ENCODE measurements around the gene SEMA7A. TPM values are rescaled to one million over a fixed set of nuclear protein-coding genes. Genes with fewer than 3 reads are reported as not detected.

SEMA7A gene
- polyA plus RNA-seq, 4 donors = 0.45 to 4.3 (median 1.6) TPM

DNA sequence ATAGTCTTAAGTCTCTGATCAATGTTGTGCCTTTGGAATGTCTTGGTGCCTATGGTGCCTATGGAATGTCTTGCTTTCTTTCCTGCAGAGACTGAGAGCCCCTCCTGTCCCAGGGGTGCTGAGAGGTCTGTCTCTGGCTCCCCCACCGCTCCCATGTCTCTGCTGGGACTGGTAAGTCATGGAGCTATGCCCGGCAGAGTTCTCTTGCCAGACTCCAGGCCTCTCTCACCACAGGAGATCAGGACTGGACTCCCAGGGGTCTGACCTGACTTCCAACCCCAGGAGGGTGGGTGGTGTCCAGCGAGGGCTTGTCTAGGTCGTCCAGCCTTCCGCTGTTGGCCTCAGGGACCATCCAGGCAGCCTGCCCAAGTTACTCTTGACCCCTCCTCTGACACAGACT lies 52.3 kb downstream of the SEMA7A start:
- no peaks in the 10 kb centered on the region for H3K9me3 ChIP-seq (ENCODE audit: control insufficient read depth in 2 of 2, insufficient read depth in 1 of 2, low read depth in 1 of 2, low read length in 1 of 2)
- peaks cover 0 to 2% (median 0%) of the 10 kb centered on the region in 3 donors for H3K27me3 ChIP-seq (ENCODE audit: control insufficient read depth in 3 of 3, insufficient read depth in 3 of 3, low read length in 3 of 3)
- whole genome bisulfite sequencing, 3 donors = 80 to 84% (median 84%) methylated on average over 5 of the region's 5 CpGs
- peaks cover 0 to 3% (median 0%) of the 10 kb centered on the region in 3 donors for H3K4me1 ChIP-seq (ENCODE audit: control insufficient read depth in 3 of 3, insufficient read depth in 2 of 3, low read depth in 1 of 3, low read length in 2 of 3)
- no peak overlapping the region for H3K27ac ChIP-seq (ENCODE audit: low read depth in 1 of 3, low read length in 2 of 3)
- H3K36me3 ChIP-seq (ENCODE audit: control insufficient read depth in 3 of 3, insufficient read depth in 2 of 3, low read depth in 1 of 3, low read length in 3 of 3) = no peaks in the 10 kb centered on the region
- FAIRE-seq (no peak), DNase-seq (no peak)
- H3K4me3 ChIP-seq (ENCODE audit: low read depth in 1 of 3, low read length in 3 of 3) = no peak overlapping the region

DNA sequence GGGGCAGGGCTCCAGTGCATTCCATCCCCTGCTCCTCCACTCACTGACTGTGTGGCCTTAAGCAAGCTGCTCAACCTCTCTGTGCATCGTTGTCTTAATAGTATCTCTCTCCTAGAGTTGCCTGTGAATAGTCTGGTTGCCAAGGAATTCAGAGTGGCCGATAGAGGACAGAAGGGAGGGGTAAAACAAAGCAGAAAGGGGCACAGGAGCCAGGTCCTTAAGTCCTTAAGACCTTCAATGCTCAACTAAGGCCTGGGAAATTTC lies 52.6 kb downstream of the SEMA7A start:
- no peak overlapping the region for H3K27ac ChIP-seq (ENCODE audit: low read depth in 1 of 3, low read length in 2 of 3)
- H3K4me3 ChIP-seq (ENCODE audit: low read depth in 1 of 3, low read length in 3 of 3) = no peak overlapping the region
- FAIRE-seq (no peak), DNase-seq (no peak)
- H3K9me3 ChIP-seq (ENCODE audit: control insufficient read depth in 2 of 2, insufficient read depth in 1 of 2, low read depth in 1 of 2, low read length in 1 of 2) = no peaks in the 10 kb centered on the region
- H3K27me3 ChIP-seq (ENCODE audit: control insufficient read depth in 3 of 3, insufficient read depth in 3 of 3, low read length in 3 of 3) = peaks cover 0 to 2% (median 0%) of the 10 kb centered on the region in 3 donors
- H3K4me1 ChIP-seq (ENCODE audit: control insufficient read depth in 3 of 3, insufficient read depth in 2 of 3, low read depth in 1 of 3, low read length in 2 of 3) = peaks cover 0 to 3% (median 0%) of the 10 kb centered on the region in 3 donors
- H3K36me3 ChIP-seq (ENCODE audit: control insufficient read depth in 3 of 3, insufficient read depth in 2 of 3, low read depth in 1 of 3, low read length in 3 of 3) = no peaks in the 10 kb centered on the region
- 60 to 83% (median 77%) methylated on average over 2 of the region's 2 CpGs for WGBS, 3 donors

DNA sequence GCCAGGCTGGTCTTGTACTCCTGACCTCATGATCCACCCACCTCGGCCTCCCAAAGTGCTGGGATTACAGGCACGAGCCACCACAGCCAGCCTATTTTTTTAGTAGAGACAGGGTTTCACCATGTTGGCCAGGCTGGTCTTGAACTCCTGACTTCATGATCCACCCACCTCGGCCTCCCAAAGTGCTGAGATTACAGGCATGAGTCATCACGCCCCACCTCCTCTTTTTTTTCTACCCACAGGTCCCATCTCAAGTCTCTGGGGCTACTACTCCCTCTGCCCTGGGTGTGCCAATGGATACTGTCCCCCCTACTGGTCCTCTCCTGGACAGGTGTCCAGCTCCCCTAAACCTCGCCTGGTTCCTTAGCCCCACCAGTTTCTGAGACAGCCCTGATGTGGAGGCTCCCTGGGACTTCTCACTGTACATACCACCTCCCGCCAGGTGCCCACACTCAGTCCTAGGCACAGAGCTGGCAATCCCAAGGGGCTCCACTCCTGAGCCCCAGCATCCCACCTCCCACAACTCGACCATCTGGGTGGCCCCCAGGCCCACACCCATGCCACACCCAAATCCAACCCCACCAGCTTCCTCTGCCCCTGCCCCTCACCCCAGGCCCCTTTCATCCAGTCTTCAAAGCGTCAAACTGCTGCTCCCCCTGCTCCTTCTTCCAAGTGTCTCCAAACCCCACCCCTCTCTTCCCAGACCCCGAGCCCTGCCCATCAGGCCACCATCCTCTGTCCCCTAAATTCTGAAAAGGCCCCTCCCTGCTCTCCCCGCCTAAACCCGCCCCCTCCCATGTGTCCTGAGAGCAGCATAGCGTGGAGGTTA lies 53.2 kb downstream of the SEMA7A start:
- H3K4me3 ChIP-seq (ENCODE audit: low read depth in 1 of 3, low read length in 3 of 3) = no peak overlapping the region
- 47 to 70% (median 69%) methylated on average over 12 of the region's 12 CpGs for WGBS, 3 donors
- peaks cover 0 to 2% (median 0%) of the 10 kb centered on the region in 3 donors for H3K27me3 ChIP-seq (ENCODE audit: control insufficient read depth in 3 of 3, insufficient read depth in 3 of 3, low read length in 3 of 3)
- no peaks in the 10 kb centered on the region for H3K36me3 ChIP-seq (ENCODE audit: control insufficient read depth in 3 of 3, insufficient read depth in 2 of 3, low read depth in 1 of 3, low read length in 3 of 3)
- H3K9me3 ChIP-seq (ENCODE audit: control insufficient read depth in 2 of 2, insufficient read depth in 1 of 2, low read depth in 1 of 2, low read length in 1 of 2) = no peaks in the 10 kb centered on the region
- no peak for FAIRE-seq
- peaks cover 0 to 3% (median 0%) of the 10 kb centered on the region in 3 donors for H3K4me1 ChIP-seq (ENCODE audit: control insufficient read depth in 3 of 3, insufficient read depth in 2 of 3, low read depth in 1 of 3, low read length in 2 of 3)
- no peak overlapping the region for H3K27ac ChIP-seq (ENCODE audit: low read depth in 1 of 3, low read length in 2 of 3)
- no peak for DNase-seq

DNA sequence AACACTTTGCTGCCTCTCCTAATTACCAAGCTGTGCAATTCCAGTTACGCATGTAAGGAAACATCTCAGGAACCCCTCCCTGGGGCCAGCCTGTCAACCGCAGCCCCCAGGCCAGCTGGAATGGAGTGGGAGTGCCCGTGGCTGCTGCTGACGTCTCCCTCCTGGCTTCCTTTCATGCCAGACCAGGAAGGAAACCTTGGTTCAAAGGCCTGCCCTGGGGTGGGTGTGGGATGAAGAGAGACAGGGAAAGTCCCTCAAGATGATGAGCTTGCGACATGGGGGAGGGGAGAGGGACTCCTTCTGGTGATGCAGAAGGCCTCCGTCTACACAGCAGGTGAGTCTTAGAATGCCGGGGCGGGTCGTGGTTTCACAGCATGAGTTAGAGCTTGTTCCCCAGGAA lies 54.9 kb downstream of the SEMA7A start:
- Histone ChIP-seq H3K36me3 (ENCODE audit: control insufficient read depth in 3 of 3, insufficient read depth in 2 of 3, low read depth in 1 of 3, low read length in 3 of 3) (no peaks in the 10 kb centered on the region), H3K4me3 (ENCODE audit: low read depth in 1 of 3, low read length in 3 of 3) (no peak overlapping the region), H3K9me3 (ENCODE audit: control insufficient read depth in 2 of 2, insufficient read depth in 1 of 2, low read depth in 1 of 2, low read length in 1 of 2) (no peaks in the 10 kb centered on the region), H3K27ac (ENCODE audit: low read depth in 1 of 3, low read length in 2 of 3) (no peak overlapping the region), H3K4me1 (ENCODE audit: control insufficient read depth in 3 of 3, insufficient read depth in 2 of 3, low read depth in 1 of 3, low read length in 2 of 3) (peaks cover 0 to 9% (median 0%) of the 10 kb centered on the region in 3 donors), H3K27me3 (ENCODE audit: control insufficient read depth in 3 of 3, insufficient read depth in 3 of 3, low read length in 3 of 3) (peaks cover 0 to 6% (median 0%) of the 10 kb centered on the region in 3 donors)
- FAIRE-seq (no peak), DNase-seq (peak in 1 of 2 donors; percentile 26)
- 19 to 37% (median 24%) methylated on average over 9 of the region's 9 CpGs for WGBS, 3 donors

DNA sequence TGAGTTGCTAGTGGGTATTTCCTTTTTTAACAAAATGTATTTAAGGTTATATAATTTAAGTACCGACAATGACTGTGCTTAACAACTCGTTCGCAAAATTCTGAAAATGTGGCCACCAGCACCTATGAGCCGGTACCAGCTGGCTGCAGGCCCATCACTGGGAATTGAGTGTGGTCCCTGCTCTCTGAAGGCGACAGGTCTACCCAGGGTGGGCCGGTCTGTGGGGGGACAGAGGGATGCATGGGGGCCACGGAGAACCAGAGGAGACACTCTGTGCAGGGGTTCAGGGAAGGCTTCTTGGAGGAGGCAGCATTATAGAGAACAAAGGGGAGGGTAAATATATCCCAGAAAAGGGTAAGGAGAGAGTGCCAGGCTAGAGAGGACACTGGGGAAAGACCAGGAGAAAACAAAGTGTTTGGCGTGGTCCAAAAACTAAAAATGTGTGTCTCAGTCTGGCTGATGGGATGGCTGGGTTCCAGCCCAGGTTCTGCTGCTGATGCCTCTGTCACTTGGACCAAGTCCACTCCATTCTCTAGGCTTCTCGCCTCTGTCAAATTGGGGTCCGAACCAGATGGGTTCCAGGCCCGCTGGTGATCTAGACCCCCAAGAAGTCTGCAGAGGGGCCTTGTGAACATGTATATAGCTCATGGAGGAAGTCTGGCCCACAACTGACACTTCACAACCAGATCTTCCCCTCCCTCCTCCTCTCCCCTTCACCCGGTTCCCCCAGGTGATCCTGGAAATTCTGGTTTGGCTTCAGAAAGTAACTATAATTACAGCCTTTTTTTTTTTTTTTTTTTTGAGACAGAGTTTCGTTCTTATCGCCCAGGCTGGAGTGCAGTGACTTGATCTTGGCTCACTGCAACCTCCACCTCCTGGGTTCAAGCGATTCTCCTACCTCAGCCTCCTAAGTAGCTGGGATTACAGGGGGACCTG lies 55.7 kb downstream of the SEMA7A start:
- no peak for DNase-seq
- Histone ChIP-seq H3K27ac (ENCODE audit: low read depth in 1 of 3, low read length in 2 of 3) (no peak overlapping the region), H3K4me1 (ENCODE audit: control insufficient read depth in 3 of 3, insufficient read depth in 2 of 3, low read depth in 1 of 3, low read length in 2 of 3) (peaks cover 0 to 11% (median 0%) of the 10 kb centered on the region in 3 donors), H3K9me3 (ENCODE audit: control insufficient read depth in 2 of 2, insufficient read depth in 1 of 2, low read depth in 1 of 2, low read length in 1 of 2) (no peaks in the 10 kb centered on the region), H3K4me3 (ENCODE audit: low read depth in 1 of 3, low read length in 3 of 3) (no peak overlapping the region), H3K36me3 (ENCODE audit: control insufficient read depth in 3 of 3, insufficient read depth in 2 of 3, low read depth in 1 of 3, low read length in 3 of 3) (no peaks in the 10 kb centered on the region), H3K27me3 (ENCODE audit: control insufficient read depth in 3 of 3, insufficient read depth in 3 of 3, low read length in 3 of 3) (peaks cover 0 to 9% (median 0%) of the 10 kb centered on the region in 3 donors)
- WGBS, 3 donors = 75 to 82% (median 80%) methylated on average over 15 of the region's 15 CpGs
- no peak for FAIRE-seq

DNA sequence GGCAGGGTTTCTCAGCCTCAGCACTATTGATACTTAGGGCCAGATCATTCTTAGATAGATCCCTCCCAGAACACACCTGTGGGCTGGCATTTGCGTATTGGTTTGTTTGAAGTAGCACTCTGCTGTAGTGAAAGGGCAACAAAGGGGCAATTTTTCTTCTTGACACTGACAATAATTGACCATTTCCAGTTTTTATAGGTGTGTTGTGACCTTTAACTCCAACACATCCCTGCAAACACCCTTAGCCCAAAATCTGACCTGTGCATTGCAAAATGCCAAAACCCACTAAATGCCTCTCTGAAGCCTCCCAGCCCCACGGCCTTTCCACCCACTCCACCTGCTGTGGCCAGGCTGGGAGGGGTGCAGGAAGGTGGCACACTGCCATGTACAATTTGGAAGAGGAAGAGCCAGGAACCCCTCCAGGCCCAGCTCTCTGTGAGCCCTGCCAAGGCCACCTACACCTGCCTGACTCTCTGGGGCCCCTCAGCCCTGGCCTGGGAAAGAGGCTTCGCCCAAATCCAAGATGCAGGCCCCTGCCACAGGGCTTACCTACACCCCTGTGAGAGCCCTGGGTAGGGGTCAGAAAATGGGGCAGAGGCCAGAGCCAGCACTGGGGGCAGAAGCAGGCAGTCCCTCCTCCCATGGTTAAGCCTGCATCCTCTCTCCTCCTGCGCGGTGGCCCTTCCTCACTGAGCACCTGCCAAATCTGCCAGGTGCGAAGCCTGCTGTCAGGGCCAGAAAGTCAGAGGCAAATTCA lies 56.8 kb downstream of the SEMA7A start:
- H3K27ac ChIP-seq (ENCODE audit: low read depth in 1 of 3, low read length in 2 of 3) = no peak overlapping the region
- no peaks in the 10 kb centered on the region for H3K36me3 ChIP-seq (ENCODE audit: control insufficient read depth in 3 of 3, insufficient read depth in 2 of 3, low read depth in 1 of 3, low read length in 3 of 3)
- DNase-seq (no peak), FAIRE-seq (no peak)
- peaks cover 0 to 11% (median 0%) of the 10 kb centered on the region in 3 donors for H3K4me1 ChIP-seq (ENCODE audit: control insufficient read depth in 3 of 3, insufficient read depth in 2 of 3, low read depth in 1 of 3, low read length in 2 of 3)
- WGBS, 3 donors = 57 to 70% (median 62%) methylated on average over 6 of the region's 6 CpGs
- peaks cover 0 to 14% (median 0%) of the 10 kb centered on the region in 3 donors for H3K27me3 ChIP-seq (ENCODE audit: control insufficient read depth in 3 of 3, insufficient read depth in 3 of 3, low read length in 3 of 3)
- no peaks in the 10 kb centered on the region for H3K9me3 ChIP-seq (ENCODE audit: control insufficient read depth in 2 of 2, insufficient read depth in 1 of 2, low read depth in 1 of 2, low read length in 1 of 2)
- no peak overlapping the region for H3K4me3 ChIP-seq (ENCODE audit: low read depth in 1 of 3, low read length in 3 of 3)

DNA sequence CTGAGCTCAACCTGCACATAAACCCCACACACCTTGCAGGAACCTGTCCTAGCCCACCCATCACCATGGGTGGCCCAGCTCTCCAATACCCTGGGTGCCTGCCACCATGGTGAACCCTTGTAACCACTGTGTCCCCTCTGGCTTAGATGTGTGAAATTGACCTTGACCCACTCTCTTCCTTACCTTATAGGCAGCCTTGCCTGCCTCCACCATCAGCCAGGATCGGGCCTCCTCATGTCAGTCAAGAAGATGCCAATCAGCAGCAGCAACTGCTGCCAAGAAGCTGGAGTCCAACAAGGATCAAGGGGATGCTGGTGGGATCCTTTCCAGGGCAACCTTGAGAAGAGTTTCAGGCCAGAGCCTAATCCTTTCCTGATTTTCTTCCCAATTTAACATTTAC lies 57.5 kb downstream of the SEMA7A start:
- Histone ChIP-seq H3K27me3 (ENCODE audit: control insufficient read depth in 3 of 3, insufficient read depth in 3 of 3, low read length in 3 of 3) (peaks cover 0 to 17% (median 0%) of the 10 kb centered on the region in 3 donors), H3K36me3 (ENCODE audit: control insufficient read depth in 3 of 3, insufficient read depth in 2 of 3, low read depth in 1 of 3, low read length in 3 of 3) (no peaks in the 10 kb centered on the region), H3K27ac (ENCODE audit: low read depth in 1 of 3, low read length in 2 of 3) (no peak overlapping the region), H3K4me3 (ENCODE audit: low read depth in 1 of 3, low read length in 3 of 3) (no peak overlapping the region), H3K9me3 (ENCODE audit: control insufficient read depth in 2 of 2, insufficient read depth in 1 of 2, low read depth in 1 of 2, low read length in 1 of 2) (no peaks in the 10 kb centered on the region), H3K4me1 (ENCODE audit: control insufficient read depth in 3 of 3, insufficient read depth in 2 of 3, low read depth in 1 of 3, low read length in 2 of 3) (peaks cover 0 to 11% (median 0%) of the 10 kb centered on the region in 3 donors)
- FAIRE-seq (no peak), DNase-seq (no peak)
- 42 to 83% (median 82%) methylated on average over 1 of the region's 1 CpG for WGBS, 3 donors

DNA sequence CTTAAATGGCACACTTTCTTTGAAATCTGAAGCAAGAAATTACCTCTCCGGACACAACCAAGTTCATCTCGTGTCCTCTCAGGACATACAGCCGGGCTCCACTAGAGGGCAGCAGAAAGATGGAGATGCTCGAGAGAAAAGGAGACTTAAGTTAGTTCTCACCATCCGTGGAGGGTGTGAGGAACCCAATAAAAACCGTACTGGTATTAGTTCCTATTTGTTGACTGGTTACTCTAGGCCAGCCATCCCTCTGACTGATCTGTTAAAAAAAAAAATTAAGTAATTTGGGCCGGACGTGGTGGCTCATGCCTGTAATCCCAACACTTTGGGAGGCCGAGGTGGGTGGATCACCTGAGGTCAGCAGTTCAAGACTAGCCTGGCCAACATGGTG lies 58.5 kb downstream of the SEMA7A start:
- no peak for FAIRE-seq

More for the DNA sequence above, 58.5 kb downstream of the SEMA7A start:
- peak; percentile 79 to 82 for DNase-seq
- no peaks in the 10 kb centered on the region for H3K36me3 ChIP-seq (ENCODE audit: control insufficient read depth in 3 of 3, insufficient read depth in 2 of 3, low read depth in 1 of 3, low read length in 3 of 3)
- 13 to 14% (median 14%) methylated on average over 9 of the region's 9 CpGs for WGBS, 3 donors
- no peak overlapping the region for H3K4me3 ChIP-seq (ENCODE audit: low read depth in 1 of 3, low read length in 3 of 3)
- H3K4me1 ChIP-seq (ENCODE audit: control insufficient read depth in 3 of 3, insufficient read depth in 2 of 3, low read depth in 1 of 3, low read length in 2 of 3) = peaks cover 0 to 11% (median 0%) of the 10 kb centered on the region in 3 donors
- no peaks in the 10 kb centered on the region for H3K9me3 ChIP-seq (ENCODE audit: control insufficient read depth in 2 of 2, insufficient read depth in 1 of 2, low read depth in 1 of 2, low read length in 1 of 2)
- H3K27me3 ChIP-seq (ENCODE audit: control insufficient read depth in 3 of 3, insufficient read depth in 3 of 3, low read length in 3 of 3) = peaks cover 0 to 14% (median 0%) of the 10 kb centered on the region in 3 donors
- no peak overlapping the region for H3K27ac ChIP-seq (ENCODE audit: low read depth in 1 of 3, low read length in 2 of 3)

Data from small intestine (tissue), 7 donors.